DND-41 (cell line): ENCODE data around the gene TMPRSS5.

Experiments
- ATAC-seq: fragments of 200-7000 bp; cut with Tn5 transposase; 3 replicates; pipeline ENCODE4 v1.9.1; 2021; ENCODE audit warnings: low read depth; ENCODE audit not compliant: insufficient read depth
- DNase-seq: peaks from one replicate; pipeline ENCODE4 v3.0.0-alpha.2; 2020
- H2AFZ ChIP-seq: 2 replicates; pipeline ENCODE4 v1.6.0; 2012; ENCODE audit warnings: low read depth, low read length
- H3K27ac ChIP-seq: 2 replicates; pipeline ENCODE4 v1.5.1; 2012; ENCODE audit warnings: low read length, inconsistent platforms
- H3K27me3 ChIP-seq: fragments of 200-600 bp; sonication (generic); 2 replicates; pipeline ENCODE4 v1.6.0; 2012; ENCODE audit warnings: low read length, mild to moderate bottlenecking, inconsistent platforms; ENCODE audit not compliant: insufficient read depth, poor library complexity
- H3K36me3 ChIP-seq: 2 replicates; pipeline ENCODE4 v1.5.1; 2012; ENCODE audit warnings: low read length, inconsistent platforms; ENCODE audit not compliant: insufficient read depth
- H3K4me1 ChIP-seq: 2 replicates; pipeline ENCODE4 v1.5.1; 2012; ENCODE audit warnings: mild to moderate bottlenecking, low read length; ENCODE audit not compliant: insufficient read depth
- H3K4me2 ChIP-seq: 2 replicates; pipeline ENCODE4 v1.6.0; 2012; ENCODE audit warnings: mild to moderate bottlenecking, moderate library complexity, low read length, inconsistent platforms; ENCODE audit not compliant: insufficient read depth
- H3K4me3 ChIP-seq, 2 experiments: fragments of 200-600 bp in 1 of 2; shearing (Covaris generic) in 1 of 2; 2 replicates each; pipeline ENCODE4 v1.5.1; 2012 to 2016; ENCODE audit warnings: inconsistent platforms in 2 of 2, low read length in 2 of 2, mild to moderate bottlenecking in 2 of 2, low read depth in 1 of 2, moderate library complexity in 1 of 2
- H3K79me2 ChIP-seq: 2 replicates; pipeline ENCODE4 v1.6.0; 2012; ENCODE audit warnings: low read length, inconsistent platforms; ENCODE audit not compliant: insufficient read depth
- H3K9ac ChIP-seq: 2 replicates; pipeline ENCODE4 v1.6.0; 2012; ENCODE audit warnings: low read depth, mild to moderate bottlenecking, inconsistent platforms, low read length, moderate library complexity
- H3K9me3 ChIP-seq: 2 replicates; pipeline ENCODE4 v1.5.1; 2012; ENCODE audit warnings: low read length, moderate library complexity, mild to moderate bottlenecking, inconsistent platforms; ENCODE audit not compliant: insufficient read depth, severe bottlenecking
- H4K20me1 ChIP-seq: 2 replicates; pipeline ENCODE4 v1.6.0; 2012; ENCODE audit warnings: low read length; ENCODE audit not compliant: insufficient read depth
- EZH2 ChIP-seq: IDR thresholded peaks from 3 replicates; pipeline ENCODE4 v1.6.1; 2012; ENCODE audit warnings: borderline replicate concordance, low read depth, mild to moderate bottlenecking, moderate library complexity, low read length, inconsistent platforms; ENCODE audit not compliant: severe bottlenecking
- TF ChIP-seq, protein P1 (sequence below): IDR thresholded peaks from 2 replicates; pipeline ENCODE4 v1.5.1; 2012; ENCODE audit warnings: borderline replicate concordance, low read length, moderate library complexity, mild to moderate bottlenecking; ENCODE audit not compliant: poor library complexity, severe bottlenecking; ENCODE audit errors: extremely low read depth

Gene TMPRSS5

DNA sequence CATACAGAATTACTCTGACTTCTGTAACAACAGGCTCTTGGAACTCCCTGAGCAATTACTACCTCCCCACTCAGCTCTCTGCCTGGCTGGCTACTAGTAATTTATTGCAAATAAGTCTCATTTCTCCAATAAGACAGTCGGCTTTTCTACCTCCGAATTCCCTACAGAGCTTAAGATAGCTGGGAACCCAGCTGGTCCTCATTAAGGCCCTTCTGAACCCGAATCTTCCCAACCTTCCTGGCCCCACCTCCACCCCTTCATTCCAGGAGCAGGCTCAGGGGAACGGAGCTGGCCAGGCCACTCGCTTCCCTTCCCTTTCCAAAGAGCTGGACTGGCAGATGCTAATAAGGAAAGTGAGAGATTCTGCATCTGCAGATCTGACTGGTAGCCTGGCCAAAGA lies 21.6 kb downstream of the TMPRSS5 start:
- H3K4me1 ChIP-seq: no peaks in the 10 kb centered on the region
- H3K79me2 ChIP-seq: no peaks in the 10 kb centered on the region
- no peak overlapping the region for H3K27ac ChIP-seq
- H2AFZ ChIP-seq: no peak overlapping the region
- no peaks in the 10 kb centered on the region for H3K36me3 ChIP-seq
- H3K4me3 ChIP-seq: no peak overlapping the region
- no peaks in the 10 kb centered on the region for H3K9me3 ChIP-seq
- no peak for DNase-seq
- TF ChIP-seq, protein P1, sequence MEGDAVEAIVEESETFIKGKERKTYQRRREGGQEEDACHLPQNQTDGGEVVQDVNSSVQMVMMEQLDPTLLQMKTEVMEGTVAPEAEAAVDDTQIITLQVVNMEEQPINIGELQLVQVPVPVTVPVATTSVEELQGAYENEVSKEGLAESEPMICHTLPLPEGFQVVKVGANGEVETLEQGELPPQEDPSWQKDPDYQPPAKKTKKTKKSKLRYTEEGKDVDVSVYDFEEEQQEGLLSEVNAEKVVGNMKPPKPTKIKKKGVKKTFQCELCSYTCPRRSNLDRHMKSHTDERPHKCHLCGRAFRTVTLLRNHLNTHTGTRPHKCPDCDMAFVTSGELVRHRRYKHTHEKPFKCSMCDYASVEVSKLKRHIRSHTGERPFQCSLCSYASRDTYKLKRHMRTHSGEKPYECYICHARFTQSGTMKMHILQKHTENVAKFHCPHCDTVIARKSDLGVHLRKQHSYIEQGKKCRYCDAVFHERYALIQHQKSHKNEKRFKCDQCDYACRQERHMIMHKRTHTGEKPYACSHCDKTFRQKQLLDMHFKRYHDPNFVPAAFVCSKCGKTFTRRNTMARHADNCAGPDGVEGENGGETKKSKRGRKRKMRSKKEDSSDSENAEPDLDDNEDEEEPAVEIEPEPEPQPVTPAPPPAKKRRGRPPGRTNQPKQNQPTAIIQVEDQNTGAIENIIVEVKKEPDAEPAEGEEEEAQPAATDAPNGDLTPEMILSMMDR: no peak
- H3K27me3 ChIP-seq: peaks cover 5% of the 10 kb centered on the region
- ATAC-seq: no peak
- H4K20me1 ChIP-seq: no peaks in the 10 kb centered on the region
- no peak overlapping the region for H3K9ac ChIP-seq
- no peak overlapping the region for H3K4me2 ChIP-seq

DNA sequence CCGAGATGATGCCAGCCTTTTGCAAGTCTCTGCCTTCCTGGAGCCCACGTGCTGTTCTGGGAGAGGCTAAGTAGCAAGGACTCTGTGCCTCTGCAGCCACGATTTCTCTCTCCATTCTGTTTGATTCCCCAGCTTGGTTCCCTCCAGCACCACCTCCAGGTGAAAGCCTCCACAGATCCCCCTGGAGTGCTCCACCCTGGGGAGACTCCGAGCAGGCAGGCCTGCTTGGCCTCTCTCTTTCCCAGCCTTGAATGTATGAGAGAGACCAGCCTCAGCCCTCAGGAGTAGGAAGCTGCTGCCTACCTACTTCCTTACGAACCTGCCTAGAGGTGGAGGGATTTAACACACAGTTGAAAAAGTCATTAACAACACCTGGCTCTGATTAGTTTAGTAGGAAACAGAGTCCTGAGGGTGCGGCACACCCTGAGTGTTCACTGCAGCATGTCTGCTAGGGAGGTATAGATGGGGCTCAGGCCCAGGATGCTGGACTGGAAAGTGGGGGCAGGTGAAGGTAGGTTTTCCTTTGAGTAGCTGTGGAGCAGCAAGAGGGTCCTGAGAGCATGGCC lies 22.5 kb downstream of the TMPRSS5 start:
- no peak overlapping the region for H3K4me3 ChIP-seq
- no peak for TF ChIP-seq EZH2
- TF ChIP-seq, protein P1: no peak
- peaks cover 5% of the 10 kb centered on the region for H3K27me3 ChIP-seq
- ATAC-seq: no peak
- H3K27ac ChIP-seq: no peak overlapping the region
- no peaks in the 10 kb centered on the region for H3K9me3 ChIP-seq
- H3K4me1 ChIP-seq: no peaks in the 10 kb centered on the region
- H3K9ac ChIP-seq: no peak overlapping the region
- DNase-seq: no peak
- no peaks in the 10 kb centered on the region for H3K36me3 ChIP-seq
- no peak overlapping the region for H2AFZ ChIP-seq
- no peaks in the 10 kb centered on the region for H4K20me1 ChIP-seq
- H3K4me2 ChIP-seq: no peak overlapping the region
- no peaks in the 10 kb centered on the region for H3K79me2 ChIP-seq

DNA sequence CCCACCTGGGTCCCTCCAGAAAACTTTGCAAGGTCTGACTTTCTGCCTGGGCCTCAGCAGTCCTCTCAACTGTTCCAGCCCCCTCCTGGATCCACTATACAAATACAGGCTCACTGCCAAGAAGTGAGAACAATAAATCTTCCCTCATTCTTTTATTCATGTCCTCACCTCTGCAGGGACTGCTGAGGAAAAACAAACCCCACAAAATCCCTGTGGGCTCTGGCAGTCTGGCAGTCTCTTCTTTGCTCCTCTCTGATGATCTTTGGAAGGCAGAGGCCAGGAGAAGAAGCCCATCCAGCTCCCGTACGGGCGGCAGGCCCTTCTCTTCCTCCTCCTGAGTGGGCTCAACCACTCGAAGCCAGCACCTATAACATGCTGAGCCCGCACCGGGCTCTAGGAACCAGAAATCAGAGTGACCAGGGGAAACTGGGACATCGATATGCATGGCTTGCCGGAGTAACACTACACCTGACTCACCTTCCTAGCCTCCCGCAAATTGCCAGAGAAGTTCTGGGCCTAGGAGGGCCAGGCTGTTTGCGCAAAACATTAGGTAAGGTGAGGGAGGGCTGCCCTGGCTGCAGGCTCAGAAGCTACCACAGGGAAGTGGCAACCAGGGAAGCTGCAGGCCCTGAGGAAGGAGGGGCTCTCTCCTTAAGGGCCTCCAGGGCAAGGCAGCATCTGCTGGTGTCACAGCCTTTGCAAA lies 24.2 kb downstream of the TMPRSS5 start:
- TF ChIP-seq, protein P1: no peak
- no peak overlapping the region for H3K4me2 ChIP-seq
- DNase-seq (no peak), ATAC-seq (no peak)
- peaks cover 9% of the 10 kb centered on the region for H3K27me3 ChIP-seq
- H3K9me3 ChIP-seq: no peaks in the 10 kb centered on the region
- no peaks in the 10 kb centered on the region for H3K4me1 ChIP-seq
- H3K79me2 ChIP-seq: no peaks in the 10 kb centered on the region
- H3K36me3 ChIP-seq: no peaks in the 10 kb centered on the region
- H3K27ac ChIP-seq: no peak overlapping the region
- no peaks in the 10 kb centered on the region for H4K20me1 ChIP-seq
- no peak overlapping the region for H2AFZ ChIP-seq
- H3K4me3 ChIP-seq: no peak overlapping the region
- H3K9ac ChIP-seq: no peak overlapping the region

DNA sequence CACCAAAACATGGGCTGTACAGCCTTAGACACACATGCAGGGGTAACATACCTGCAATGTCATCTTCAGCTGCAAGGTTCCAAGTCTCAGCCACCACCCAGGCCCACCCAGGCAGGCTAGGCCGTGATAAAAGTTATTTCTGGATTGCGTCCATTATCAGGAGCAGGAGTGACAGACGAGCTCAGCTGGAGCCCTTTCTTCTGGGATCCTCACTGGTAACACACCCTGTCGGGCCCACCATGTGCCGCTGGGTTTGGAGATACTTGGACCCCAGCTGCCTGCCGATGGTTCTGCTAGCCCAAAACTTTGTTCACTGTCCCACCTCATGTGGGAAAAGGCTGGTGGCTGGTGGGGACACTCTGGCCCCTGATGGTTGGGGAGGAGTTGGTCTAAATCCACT lies 24.8 kb downstream of the TMPRSS5 start:
- Histone ChIP-seq H3K27ac (no peak overlapping the region), H3K9ac (no peak overlapping the region), H4K20me1 (no peaks in the 10 kb centered on the region), H3K4me2 (no peak overlapping the region), H3K4me1 (no peaks in the 10 kb centered on the region), H3K9me3 (no peaks in the 10 kb centered on the region), H2AFZ (no peak overlapping the region), H3K27me3 (peaks cover 9% of the 10 kb centered on the region), H3K79me2 (no peaks in the 10 kb centered on the region), H3K4me3 (no peak overlapping the region), H3K36me3 (no peaks in the 10 kb centered on the region)
- no peak for TF ChIP-seq EZH2
- TF ChIP-seq, protein P1: no peak
- DNase-seq (no peak), ATAC-seq (no peak)
